Subcutaneous abdominal adipose tissue (tissue), 5 donors: ENCODE measurements around the gene RBFOX1.

Experiments used
- H3K27ac ChIP-seq: one replicate; pipeline ENCODE4 v1.7.0; 2013; ENCODE audit warnings: low read depth, mild to moderate bottlenecking, inconsistent platforms, low read length, moderate library complexity
- H3K27me3 ChIP-seq, 5 donors: one replicate each; pipeline ENCODE4 v1.7.0; 2013; ENCODE audit warnings: low read length in 5 of 5, inconsistent platforms in 1 of 5; ENCODE audit not compliant: control insufficient read depth in 5 of 5, insufficient read depth in 4 of 5
- H3K36me3 ChIP-seq, 5 donors: one replicate each; pipeline ENCODE4 v1.7.0; 2013; ENCODE audit warnings: low read length in 5 of 5; ENCODE audit not compliant: control insufficient read depth in 5 of 5, insufficient read depth in 5 of 5
- H3K4me1 ChIP-seq, 5 donors: one replicate each; pipeline ENCODE4 v1.7.0; 2013; ENCODE audit warnings: low read length in 5 of 5, mild to moderate bottlenecking in 3 of 5, moderate library complexity in 1 of 5; ENCODE audit not compliant: control insufficient read depth in 5 of 5, insufficient read depth in 5 of 5
- H3K4me3 ChIP-seq, 5 donors: one replicate each; pipeline ENCODE4 v1.7.0; 2013; ENCODE audit warnings: low read length in 5 of 5, low read depth in 1 of 5
- H3K9ac ChIP-seq, 5 donors: one replicate each; pipeline ENCODE4 v1.7.0; 2013; ENCODE audit warnings: low read length in 5 of 5, mild to moderate bottlenecking in 4 of 5, moderate library complexity in 3 of 5
- H3K9me3 ChIP-seq, 5 donors: one replicate each; pipeline ENCODE4 v1.7.0; 2013; ENCODE audit warnings: low read length in 5 of 5; ENCODE audit not compliant: control insufficient read depth in 5 of 5
- donor health status: healthy.
- donor health status: healthy.
- donor health status: healthy.
- donor health status: healthy.
- donor health status: healthy.

RBFOX1 gene

GRCh38 chr16:7332611-7333010 is at the start of gene RBFOX1:
TSS of gene RBFOX1 (plus strand) at chr16:7332845.
- Histone ChIP-seq H3K36me3 (no peaks in the 10 kb centered on the region), H3K27ac (no peak within 1 kb of the TSS), H3K4me1 (no peaks in the 10 kb centered on the region), H3K27me3 (no peaks in the 10 kb centered on the region), H3K9ac (no peak within 1 kb of the TSS), H3K4me3 (no peak within 1 kb of the TSS), H3K9me3 (no peaks in the 10 kb centered on the region)

- Histone ChIP-seq H3K27ac (no peak overlapping the region), H3K4me3 (no peak overlapping the region), H3K27me3 (no peaks in the 10 kb centered on the region), H3K36me3 (no peaks in the 10 kb centered on the region), H3K9ac (no peak overlapping the region), H3K9me3 (peaks cover 0 to 16% (median 12%) of the 10 kb centered on the region in 5 donors), H3K4me1 (no peaks in the 10 kb centered on the region)
These were observed 47.9 kb upstream of the RBFOX1 start for GRCh38 chr16:7284780-7285179.

GRCh38 chr16:7285520-7285919 is 47.1 kb upstream of the RBFOX1 start:
- no peak overlapping the region for H3K27ac ChIP-seq
- H3K27me3 ChIP-seq: no peaks in the 10 kb centered on the region
- H3K9me3 ChIP-seq: peaks cover 0 to 16% (median 12%) of the 10 kb centered on the region in 5 donors
- no peaks in the 10 kb centered on the region for H3K36me3 ChIP-seq
- no peaks in the 10 kb centered on the region for H3K4me1 ChIP-seq
- no peak overlapping the region for H3K9ac ChIP-seq
- H3K4me3 ChIP-seq: no peak overlapping the region

- Histone ChIP-seq H3K4me3 (no peak overlapping the region), H3K9me3 (peaks cover 0 to 16% (median 12%) of the 10 kb centered on the region in 5 donors), H3K27ac (no peak overlapping the region), H3K9ac (no peak overlapping the region), H3K27me3 (no peaks in the 10 kb centered on the region), H3K4me1 (no peaks in the 10 kb centered on the region), H3K36me3 (no peaks in the 10 kb centered on the region)
These were observed 43.3 kb upstream of the RBFOX1 start for GRCh38 chr16:7289299-7289698.

- Histone ChIP-seq H3K27ac (no peak overlapping the region), H3K4me3 (no peak overlapping the region), H3K9ac (no peak overlapping the region), H3K4me1 (no peaks in the 10 kb centered on the region), H3K27me3 (no peaks in the 10 kb centered on the region), H3K9me3 (peaks cover 0 to 5% (median 3%) of the 10 kb centered on the region in 5 donors), H3K36me3 (no peaks in the 10 kb centered on the region)
These were observed 42.0 kb upstream of the RBFOX1 start for GRCh38 chr16:7290682-7291081.

- no peaks in the 10 kb centered on the region for H3K36me3 ChIP-seq
- no peak overlapping the region for H3K27ac ChIP-seq
- H3K27me3 ChIP-seq: peaks cover 0 to 2% (median 0%) of the 10 kb centered on the region in 5 donors
- no peaks in the 10 kb centered on the region for H3K9me3 ChIP-seq
- no peak overlapping the region for H3K4me3 ChIP-seq
- H3K4me1 ChIP-seq: no peaks in the 10 kb centered on the region
- H3K9ac ChIP-seq: no peak overlapping the region
These were observed 38.6 kb upstream of the RBFOX1 start for GRCh38 chr16:7294020-7294419.

- no peak overlapping the region for H3K4me3 ChIP-seq
- H3K9me3 ChIP-seq: no peaks in the 10 kb centered on the region
- peaks cover 0 to 5% (median 3%) of the 10 kb centered on the region in 5 donors for H3K4me1 ChIP-seq
- H3K9ac ChIP-seq: no peak overlapping the region
- no peaks in the 10 kb centered on the region for H3K36me3 ChIP-seq
- peaks cover 5 to 14% (median 12%) of the 10 kb centered on the region in 5 donors for H3K27me3 ChIP-seq
- H3K27ac ChIP-seq: no peak overlapping the region
These were observed 29.5 kb upstream of the RBFOX1 start for GRCh38 chr16:7303052-7303610.

- peaks cover 5 to 18% (median 12%) of the 10 kb centered on the region in 5 donors for H3K27me3 ChIP-seq
- no peak overlapping the region for H3K4me3 ChIP-seq
- H3K36me3 ChIP-seq: no peaks in the 10 kb centered on the region
- no peak overlapping the region for H3K27ac ChIP-seq
- H3K9me3 ChIP-seq: no peaks in the 10 kb centered on the region
- H3K4me1 ChIP-seq: peaks cover 0 to 5% (median 3%) of the 10 kb centered on the region in 5 donors
- no peak overlapping the region for H3K9ac ChIP-seq
These were observed 28.9 kb upstream of the RBFOX1 start for GRCh38 chr16:7303660-7304200.

GRCh38 chr16:7304279-7304678 is 28.4 kb upstream of the RBFOX1 start:
- H3K36me3 ChIP-seq: no peaks in the 10 kb centered on the region
- H3K27me3 ChIP-seq: peaks cover 8 to 20% (median 13%) of the 10 kb centered on the region in 5 donors
- no peak overlapping the region for H3K4me3 ChIP-seq
- no peak overlapping the region for H3K9ac ChIP-seq
- no peaks in the 10 kb centered on the region for H3K9me3 ChIP-seq
- H3K4me1 ChIP-seq: peaks cover 0 to 5% (median 3%) of the 10 kb centered on the region in 5 donors
- no peak overlapping the region for H3K27ac ChIP-seq

GRCh38 chr16:7304958-7305357 is 27.7 kb upstream of the RBFOX1 start:
- Histone ChIP-seq H3K27ac (no peak overlapping the region), H3K27me3 (peaks cover 8 to 20% (median 14%) of the 10 kb centered on the region in 5 donors), H3K9ac (no peak overlapping the region), H3K36me3 (no peaks in the 10 kb centered on the region), H3K4me3 (no peak overlapping the region), H3K4me1 (peaks cover 0 to 5% (median 3%) of the 10 kb centered on the region in 5 donors), H3K9me3 (no peaks in the 10 kb centered on the region)
